ENCODE measurements around the gene XXYLT1. TPM values are rescaled to one million over a fixed set of nuclear protein-coding genes. Genes with fewer than 3 reads are reported as not detected.

The XXYLT1 gene
- total and polyA plus RNA-seq, 9 of the 15 experiments (the other 6 are each of a cell fraction or from before 2014, with no cell fraction given): 1.9 to 18.9 (median 15.0) TPM

DNA sequence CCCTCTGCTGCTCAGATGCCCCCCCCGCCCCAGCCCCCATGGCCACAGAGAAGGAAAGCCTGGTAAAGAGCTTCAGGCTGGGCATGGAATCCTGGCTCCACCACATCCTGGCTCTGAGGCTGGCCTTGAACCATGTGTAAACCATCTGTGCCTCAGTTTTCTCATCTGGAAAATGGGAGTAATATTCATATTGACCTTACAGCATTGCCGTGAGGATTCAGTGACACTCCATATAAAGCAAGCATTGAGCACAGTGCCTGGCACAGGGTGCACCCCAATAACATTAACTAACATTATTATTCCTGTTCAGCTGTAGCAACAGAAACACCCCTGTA lies 150.7 kb downstream of the XXYLT1 start:
- H3K4me1 ChIP-seq (replicated peaks in 1 of 2; ENCODE audit: control insufficient read depth in 2 of 2, insufficient read depth in 2 of 2, low read length in 2 of 2): peaks cover 33 to 42% of the 10 kb centered on the region in 2 experiments
- no peaks in the 10 kb centered on the region for H4K20me1 ChIP-seq (replicated peaks; ENCODE audit: control insufficient read depth, insufficient read depth, low read length)
- ATAC-seq (no peak), DNase-seq (ENCODE audit: extremely low read depth in 1 of 4, low spot score in 3 of 4) (no peak), FAIRE-seq (no peak)
- no TSS peak for BruUV-seq (replicated peaks)
- in situ Hi-C loops (cut with MboI): no loop called here
- CTCF ChIA-PET (ENCODE audit: low intra/inter-chr PET ratio): no interaction called here
- H3K4me3 ChIP-seq: no peak overlapping the region
- no peak overlapping the region for H3K27ac ChIP-seq (ENCODE audit: extremely low read depth, low read depth, low read length)
- POLR2A ChIA-PET: no interaction called here
- no peaks in the 10 kb centered on the region for H3K9me1 ChIP-seq (ENCODE audit: control insufficient read depth, insufficient read depth, low read length)
- WGBS (ENCODE audit: insufficient coverage, low coverage, missing lambda C conversion rate): 76% methylated on average over 2 of the region's 2 CpGs
- no peaks in the 10 kb centered on the region for H3K27me3 ChIP-seq (ENCODE audit: control insufficient read depth in 2 of 2, insufficient read depth in 2 of 2, low read length in 2 of 2)
- 0 out of 3 replicates have a peak, but pooled peaks cover 2% of the 10 kb centered on the region for H3K79me2 ChIP-seq (ENCODE audit: control insufficient read depth, insufficient read depth, low read length)
- H3K9me3 ChIP-seq (replicated peaks; ENCODE audit: control insufficient read depth, insufficient read depth, low read depth, low read length): no peaks in the 10 kb centered on the region
- no peak overlapping the region for H3K9ac ChIP-seq (ENCODE audit: insufficient read depth in 1 of 2, low read depth in 2 of 2, low read length in 2 of 2)
- no peak overlapping the region for H2AFZ ChIP-seq (ENCODE audit: low read depth, low read length)
- no peak overlapping the region for H3K4me2 ChIP-seq (ENCODE audit: insufficient read depth, low read length)
- TF ChIP-seq BCOR (IDR thresholded peaks at IDR 0.05): peak; percentile 93
- TF ChIP-seq, protein P1, sequence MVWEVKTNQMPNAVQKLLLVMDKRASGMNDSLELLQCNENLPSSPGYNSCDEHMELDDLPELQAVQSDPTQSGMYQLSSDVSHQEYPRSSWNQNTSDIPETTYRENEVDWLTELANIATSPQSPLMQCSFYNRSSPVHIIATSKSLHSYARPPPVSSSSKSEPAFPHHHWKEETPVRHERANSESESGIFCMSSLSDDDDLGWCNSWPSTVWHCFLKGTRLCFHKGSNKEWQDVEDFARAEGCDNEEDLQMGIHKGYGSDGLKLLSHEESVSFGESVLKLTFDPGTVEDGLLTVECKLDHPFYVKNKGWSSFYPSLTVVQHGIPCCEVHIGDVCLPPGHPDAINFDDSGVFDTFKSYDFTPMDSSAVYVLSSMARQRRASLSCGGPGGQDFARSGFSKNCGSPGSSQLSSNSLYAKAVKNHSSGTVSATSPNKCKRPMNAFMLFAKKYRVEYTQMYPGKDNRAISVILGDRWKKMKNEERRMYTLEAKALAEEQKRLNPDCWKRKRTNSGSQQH (CRISPR knock-in tag; IDR thresholded peaks at IDR 0.05): no peak
- no peak for TF ChIP-seq FIP1L1 (IDR thresholded peaks at IDR 0.05; ENCODE audit: low read depth, low read length, poor library complexity, severe bottlenecking)
- peak in 1 of 2 experiments; percentile 31; a peak in 1 of 4 replicates for TF ChIP-seq RCOR1 (IDR thresholded peaks at IDR 0.05; ENCODE audit: borderline replicate concordance in 1 of 2, low read depth in 2 of 2, low read length in 2 of 2)
- TF ChIP-seq HDAC2 (IDR thresholded peaks at IDR 0.05): peak; percentile 65; the same call in 1 of the 2 replicates
- TF ChIP-seq, protein P2, sequence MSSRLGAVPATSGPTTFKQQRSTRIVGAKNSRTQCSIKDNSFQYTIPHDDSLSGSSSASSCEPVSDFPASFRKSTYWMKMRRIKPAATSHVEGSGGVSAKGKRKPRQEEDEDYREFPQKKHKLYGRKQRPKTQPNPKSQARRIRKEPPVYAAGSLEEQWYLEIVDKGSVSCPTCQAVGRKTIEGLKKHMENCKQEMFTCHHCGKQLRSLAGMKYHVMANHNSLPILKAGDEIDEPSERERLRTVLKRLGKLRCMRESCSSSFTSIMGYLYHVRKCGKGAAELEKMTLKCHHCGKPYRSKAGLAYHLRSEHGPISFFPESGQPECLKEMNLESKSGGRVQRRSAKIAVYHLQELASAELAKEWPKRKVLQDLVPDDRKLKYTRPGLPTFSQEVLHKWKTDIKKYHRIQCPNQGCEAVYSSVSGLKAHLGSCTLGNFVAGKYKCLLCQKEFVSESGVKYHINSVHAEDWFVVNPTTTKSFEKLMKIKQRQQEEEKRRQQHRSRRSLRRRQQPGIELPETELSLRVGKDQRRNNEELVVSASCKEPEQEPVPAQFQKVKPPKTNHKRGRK (tag; IDR thresholded peaks at IDR 0.05): no peak
- TF ChIP-seq MCM5 (IDR thresholded peaks at IDR 0.05; ENCODE audit: low read depth): no peak
- TF ChIP-seq E2F3 (CRISPR knock-in tag; IDR thresholded peaks at IDR 0.05): no peak
- TF ChIP-seq NR4A1 (CRISPR knock-in tag; IDR thresholded peaks at IDR 0.05): no peak
- TF ChIP-seq NR4A1 (tag; IDR thresholded peaks at IDR 0.05): no peak
- peak; percentile 84; the same call in 1 of the 2 replicates for TF ChIP-seq ADNP (tag; IDR thresholded peaks at IDR 0.05)
- TF ChIP-seq, protein P3, sequence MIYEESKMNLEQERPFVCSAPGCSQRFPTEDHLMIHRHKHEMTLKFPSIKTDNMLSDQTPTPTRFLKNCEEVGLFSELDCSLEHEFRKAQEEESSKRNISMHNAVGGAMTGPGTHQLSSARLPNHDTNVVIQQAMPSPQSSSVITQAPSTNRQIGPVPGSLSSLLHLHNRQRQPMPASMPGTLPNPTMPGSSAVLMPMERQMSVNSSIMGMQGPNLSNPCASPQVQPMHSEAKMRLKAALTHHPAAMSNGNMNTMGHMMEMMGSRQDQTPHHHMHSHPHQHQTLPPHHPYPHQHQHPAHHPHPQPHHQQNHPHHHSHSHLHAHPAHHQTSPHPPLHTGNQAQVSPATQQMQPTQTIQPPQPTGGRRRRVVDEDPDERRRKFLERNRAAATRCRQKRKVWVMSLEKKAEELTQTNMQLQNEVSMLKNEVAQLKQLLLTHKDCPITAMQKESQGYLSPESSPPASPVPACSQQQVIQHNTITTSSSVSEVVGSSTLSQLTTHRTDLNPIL (CRISPR knock-in tag; IDR thresholded peaks at IDR 0.05): no peak
- no peak for TF ChIP-seq SETDB1 (IDR thresholded peaks at IDR 0.05; ENCODE audit: low read length)
- no peak for TF ChIP-seq ZNF184 (CRISPR knock-in tag; IDR thresholded peaks at IDR 0.05)
- TF ChIP-seq KDM1A (IDR thresholded peaks at IDR 0.05): peak; percentile 61 to 79
- peak; percentile 60; the same call in 1 of the 2 replicates for TF ChIP-seq SMARCA5 (IDR thresholded peaks at IDR 0.05)
- TF ChIP-seq RBM25 (IDR thresholded peaks at IDR 0.05; ENCODE audit: low read depth, low read length, severe bottlenecking): peak; percentile 89
- TF ChIP-seq XRCC5 (IDR thresholded peaks at IDR 0.05; ENCODE audit: low read depth, low read length): no peak
- TF ChIP-seq CBX1 (IDR thresholded peaks at IDR 0.05; ENCODE audit: low read depth): peak; percentile 79; the same call in 1 of the 2 replicates
- 0 out of 3 replicates have a peak, but pooled peaks of 1 of the 2 experiments have one; percentile 18 for TF ChIP-seq CBX3 (IDR thresholded peaks at IDR 0.05; ENCODE audit: borderline replicate concordance in 1 of 2, low read length in 2 of 2)
- H3K36me3 ChIP-seq (ENCODE audit: control insufficient read depth, insufficient read depth, low read length): no peaks in the 10 kb centered on the region
- intact Hi-C loops (cut with micrococcal nuclease): no loop called here

Data from K562 (cell line).